Measurements from ENCODE around the gene ITGA2B. TPM values are rescaled to one million over a fixed set of nuclear protein-coding genes. Genes with fewer than 3 reads are reported as not detected.
"Not testable (repeated sequence)": the region's sequence is repeated elsewhere in the genome, so short reads cannot be mapped to it uniquely, and the experiment has no call there.

ITGA2B gene
- total and polyA plus RNA-seq, 7 experiments from 2014 or later: 0.43 to 19.7 (median 0.67) TPM; not detected in 2

GRCh38 chr17:44345454-44346026 is 43.9 kb downstream of the ITGA2B start:
- ChIA-PET POLR2A (interaction anchor here (0.6 to 1.8 kb wide), 14 partner anchors 9 to 283 kb away, joined by 3 to 7 read pairs (median 3); partner anchors contain the start of genes GPATCH8 and SLC25A39), CTCF (interaction anchor here (0.5 to 2.8 kb wide), 16 partner anchors 10 to 382 kb away, joined by 3 to 29 read pairs (median 4); partner anchors contain the start of genes FAM171A2, HDAC5 and TMUB2)
- ATAC-seq (peak; percentile 45), DNase-seq (peak in 7 of 9 donors; percentile 31 to 46 (median 40))
- peak overlapping the region; percentile 42 to 88 (median 79) for H3K27ac Mint-ChIP-seq
- Histone ChIP-seq H3K27me3 (ENCODE audit: control insufficient read depth in 2 of 2, insufficient read depth in 2 of 2, low read length in 2 of 2) (no peaks in the 10 kb centered on the region), H3K27ac (ENCODE audit: low read depth, low read length) (peak overlapping the region; percentile 71), H3K9me3 (ENCODE audit: control insufficient read depth in 2 of 3, low read length in 3 of 3) (no peaks in the 10 kb centered on the region), H3K36me3 (ENCODE audit: control insufficient read depth in 2 of 3, insufficient read depth in 3 of 3, low read length in 3 of 3) (no peaks in the 10 kb centered on the region), H3K4me3 (ENCODE audit: low read length) (peak overlapping the region; percentile 88), H3K4me1 (ENCODE audit: control insufficient read depth in 2 of 2, insufficient read depth in 2 of 2, low read length in 2 of 2) (peaks cover 6% of the 10 kb centered on the region in 2 donors)
- peaks cover 0 to 21% (median 5%) of the 10 kb centered on the region in 5 donors for H3K27me3 Mint-ChIP-seq
- peak overlapping the region; percentile 88 to 96 (median 93) for H3K4me3 Mint-ChIP-seq
- no peaks in the 10 kb centered on the region for H3K9me3 Mint-ChIP-seq
- intact Hi-C loops (cut with micrococcal nuclease): loop anchor here (1.0 to 5.0 kb wide), 11 partner anchors 15 to 273 kb away; partner anchors contain the start of genes FAM171A2 (in 1 of the 2), G6PC3 (in 1 of the 2), HDAC5 (in 1 of the 2) and HROB (in 1 of the 2)
- H3K4me1 Mint-ChIP-seq: peaks cover 8 to 28% (median 19%) of the 10 kb centered on the region in 7 donors
- no peaks in the 10 kb centered on the region for H3K36me3 Mint-ChIP-seq

- Mint-ChIP-seq H3K36me3 (no peaks in the 10 kb centered on the region), H3K9me3 (no peaks in the 10 kb centered on the region), H3K27me3 (peaks cover 0 to 21% (median 7%) of the 10 kb centered on the region in 5 donors), H3K4me3 (peak within 1 kb of the TSS; percentile 88 to 96 (median 93)), H3K4me1 (peaks cover 8 to 28% (median 19%) of the 10 kb centered on the region in 7 donors), H3K27ac (peak within 1 kb of the TSS; percentile 42 to 88 (median 79))
- Histone ChIP-seq H3K27ac (ENCODE audit: low read depth, low read length) (peak within 1 kb of the TSS; percentile 71), H3K9me3 (ENCODE audit: control insufficient read depth in 2 of 3, low read length in 3 of 3) (no peaks in the 10 kb centered on the region), H3K4me1 (ENCODE audit: control insufficient read depth in 2 of 2, insufficient read depth in 2 of 2, low read length in 2 of 2) (peaks cover 6% of the 10 kb centered on the region in 2 donors), H3K27me3 (ENCODE audit: control insufficient read depth in 2 of 2, insufficient read depth in 2 of 2, low read length in 2 of 2) (no peaks in the 10 kb centered on the region), H3K4me3 (ENCODE audit: low read length) (peak within 1 kb of the TSS; percentile 88), H3K36me3 (ENCODE audit: control insufficient read depth in 2 of 3, insufficient read depth in 3 of 3, low read length in 3 of 3) (no peaks in the 10 kb centered on the region)
- DNase-seq: peak; percentile 67 to 85 (median 81)
- CTCF ChIA-PET: interaction anchor here (0.7 to 2.8 kb wide), 10 partner anchors 12 to 222 kb away, joined by 3 to 29 read pairs (median 4); partner anchors contain the start of genes FAM171A2, HDAC5 and TMUB2
- intact Hi-C loops (cut with micrococcal nuclease): loop anchor here (1.0 to 5.0 kb wide), 11 partner anchors 14 to 273 kb away; partner anchors contain the start of genes FAM171A2 (in 1 of the 2), G6PC3 (in 1 of the 2), HDAC5 (in 1 of the 2) and HROB (in 1 of the 2)
- ATAC-seq: peak; percentile 96
- POLR2A ChIA-PET: interaction anchor here (0.7 to 1.8 kb wide), 13 partner anchors 9 to 282 kb away, joined by 3 to 7 read pairs (median 3); partner anchors contain the start of genes GPATCH8 and SLC25A39
Observed at GRCh38 chr17:44344939-44345453, 44.5 kb downstream of the ITGA2B start, which contains the start of gene GRN. Gene GRN (plus strand): TSS chr17:44345302. CDS start chr17:44349165, 3,863 bp downstream.

- no peaks in the 10 kb centered on the region for H3K36me3 Mint-ChIP-seq
- H3K27me3 Mint-ChIP-seq: peaks cover 0 to 21% (median 9%) of the 10 kb centered on the region in 5 donors
- H3K36me3 ChIP-seq (ENCODE audit: control insufficient read depth in 2 of 3, insufficient read depth in 3 of 3, low read length in 3 of 3): no peaks in the 10 kb centered on the region
- H3K27ac Mint-ChIP-seq: peak overlapping the region in 1 of 9 donors; percentile 12
- ChIA-PET CTCF (interaction anchor here (2.0 kb wide), 1 partner anchor 221 kb away, joined by 4 read pairs; the partner anchor contains the start of gene HDAC5), POLR2A (interaction anchor here (1.5 kb wide), 1 partner anchor 11 kb away, joined by 7 read pairs; no protein-coding TSS in a partner anchor)
- H3K27ac ChIP-seq (ENCODE audit: low read depth, low read length): no peak overlapping the region
- peaks cover 6% of the 10 kb centered on the region in 2 donors for H3K4me1 ChIP-seq (ENCODE audit: control insufficient read depth in 2 of 2, insufficient read depth in 2 of 2, low read length in 2 of 2)
- no peak for ATAC-seq
- DNase-seq: no peak
- H3K9me3 ChIP-seq (ENCODE audit: control insufficient read depth in 2 of 3, low read length in 3 of 3): no peaks in the 10 kb centered on the region
- H3K4me3 Mint-ChIP-seq: peak overlapping the region in 4 of 10 donors; percentile 2 to 95 (median 92)
- intact Hi-C loops (cut with micrococcal nuclease): loop anchor here (2.0 kb wide), 2 partner anchors 13 to 41 kb away; no protein-coding TSS in a partner anchor
- H3K27me3 ChIP-seq (ENCODE audit: control insufficient read depth in 2 of 2, insufficient read depth in 2 of 2, low read length in 2 of 2): no peaks in the 10 kb centered on the region
- H3K4me1 Mint-ChIP-seq: peaks cover 8 to 25% (median 19%) of the 10 kb centered on the region in 7 donors
- no peak overlapping the region for H3K4me3 ChIP-seq (ENCODE audit: low read length)
- H3K9me3 Mint-ChIP-seq: no peaks in the 10 kb centered on the region
Observed at GRCh38 chr17:44343510-44344209, 45.8 kb downstream of the ITGA2B start.

GRCh38 chr17:44340553-44340952 is 48.9 kb downstream of the ITGA2B start:
- Mint-ChIP-seq H3K4me1 (peaks cover 1 to 14% (median 7%) of the 10 kb centered on the region in 7 donors), H3K27me3 (peaks cover 0 to 29% (median 9%) of the 10 kb centered on the region in 5 donors)
- H3K27ac ChIP-seq (ENCODE audit: low read depth, low read length); H3K9me3 Mint-ChIP-seq; H3K4me3 Mint-ChIP-seq; POLR2A ChIA-PET; H3K36me3 Mint-ChIP-seq; H3K27ac Mint-ChIP-seq; intact Hi-C loops (cut with micrococcal nuclease); DNase-seq; H3K27me3 ChIP-seq (ENCODE audit: control insufficient read depth in 2 of 2, insufficient read depth in 2 of 2, low read length in 2 of 2); H3K9me3 ChIP-seq (ENCODE audit: control insufficient read depth in 2 of 3, low read length in 3 of 3); H3K4me3 ChIP-seq (ENCODE audit: low read length); H3K4me1 ChIP-seq (ENCODE audit: control insufficient read depth in 2 of 2, insufficient read depth in 2 of 2, low read length in 2 of 2); H3K36me3 ChIP-seq (ENCODE audit: control insufficient read depth in 2 of 3, insufficient read depth in 3 of 3, low read length in 3 of 3); ATAC-seq: not testable (repeated sequence)
- CTCF ChIA-PET: interaction anchor here (0.6 to 1.5 kb wide), 3 partner anchors 10 to 423 kb away, joined by 3 to 4 read pairs (median 3); no protein-coding TSS in a partner anchor

DNA sequence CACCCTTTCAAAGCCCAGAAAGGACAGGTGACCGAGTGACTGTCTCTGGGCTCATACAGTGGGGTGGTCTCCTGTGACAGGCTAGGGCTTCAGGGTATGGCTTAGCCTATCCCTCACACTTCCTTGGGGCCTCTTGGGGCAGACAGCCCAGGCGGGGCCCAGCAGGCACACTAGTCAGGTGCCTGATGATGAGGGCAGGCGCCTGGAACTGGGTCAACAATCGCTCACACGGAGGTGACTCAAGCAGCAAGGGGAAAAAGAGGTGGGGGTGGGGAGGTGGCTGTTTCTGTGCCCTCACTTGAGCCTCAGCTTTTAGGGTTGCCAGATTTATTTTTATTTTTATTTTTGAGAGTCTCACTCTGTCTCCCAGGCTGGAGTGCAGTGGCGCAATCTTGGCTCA is 50.7 kb downstream of the ITGA2B start:
- Mint-ChIP-seq H3K36me3 (no peaks in the 10 kb centered on the region), H3K27me3 (peaks cover 0 to 28% (median 6%) of the 10 kb centered on the region in 5 donors), H3K4me1 (peaks cover 0 to 5% (median 0%) of the 10 kb centered on the region in 7 donors), H3K9me3 (no peaks in the 10 kb centered on the region), H3K27ac (no peak overlapping the region), H3K4me3 (peak overlapping the region in 1 of 10 donors; percentile 39)
- ChIA-PET CTCF (no interaction called here), POLR2A (no interaction called here)
- ATAC-seq (peak; percentile 83), DNase-seq (no peak)
- Histone ChIP-seq H3K4me1 (ENCODE audit: control insufficient read depth in 2 of 2, insufficient read depth in 2 of 2, low read length in 2 of 2) (no peaks in the 10 kb centered on the region), H3K27me3 (ENCODE audit: control insufficient read depth in 2 of 2, insufficient read depth in 2 of 2, low read length in 2 of 2) (no peaks in the 10 kb centered on the region), H3K36me3 (ENCODE audit: control insufficient read depth in 2 of 3, insufficient read depth in 3 of 3, low read length in 3 of 3) (no peaks in the 10 kb centered on the region), H3K9me3 (ENCODE audit: control insufficient read depth in 2 of 3, low read length in 3 of 3) (no peaks in the 10 kb centered on the region), H3K4me3 (ENCODE audit: low read length) (no peak overlapping the region), H3K27ac (ENCODE audit: low read depth, low read length) (no peak overlapping the region)
- intact Hi-C loops (cut with micrococcal nuclease): no loop called here

GRCh38 chr17:44335968-44336367 is 53.5 kb downstream of the ITGA2B start:
- no peak for DNase-seq
- Histone ChIP-seq H3K27ac (ENCODE audit: low read depth, low read length) (no peak overlapping the region), H3K27me3 (ENCODE audit: control insufficient read depth in 2 of 2, insufficient read depth in 2 of 2, low read length in 2 of 2) (no peaks in the 10 kb centered on the region), H3K36me3 (ENCODE audit: control insufficient read depth in 2 of 3, insufficient read depth in 3 of 3, low read length in 3 of 3) (no peaks in the 10 kb centered on the region), H3K4me3 (ENCODE audit: low read length) (no peak overlapping the region), H3K9me3 (ENCODE audit: control insufficient read depth in 2 of 3, low read length in 3 of 3) (no peaks in the 10 kb centered on the region), H3K4me1 (ENCODE audit: control insufficient read depth in 2 of 2, insufficient read depth in 2 of 2, low read length in 2 of 2) (peaks cover 0 to 4% of the 10 kb centered on the region in 2 donors)
- ChIA-PET CTCF (interaction anchor here (0.6 to 1.6 kb wide), 4 partner anchors 16 to 134 kb away, joined by 3 to 6 read pairs (median 4); no protein-coding TSS in a partner anchor), POLR2A (no interaction called here)
- Mint-ChIP-seq H3K4me3 (no peak overlapping the region), H3K36me3 (no peaks in the 10 kb centered on the region), H3K4me1 (peaks cover 0 to 6% (median 5%) of the 10 kb centered on the region in 7 donors), H3K27me3 (peaks cover 0 to 9% (median 2%) of the 10 kb centered on the region in 5 donors), H3K9me3 (no peaks in the 10 kb centered on the region), H3K27ac (no peak overlapping the region)
- intact Hi-C loops (cut with micrococcal nuclease): no loop called here
- ATAC-seq: no peak
